ENCODE results near the gene ZNF749. TPM values are rescaled to one million over a fixed set of nuclear protein-coding genes. Genes with fewer than 3 reads are reported as not detected.

Gene ZNF749
- 1 to 10 TPM; 9.2 to 9.3 TPM for total RNA-seq

DNA sequence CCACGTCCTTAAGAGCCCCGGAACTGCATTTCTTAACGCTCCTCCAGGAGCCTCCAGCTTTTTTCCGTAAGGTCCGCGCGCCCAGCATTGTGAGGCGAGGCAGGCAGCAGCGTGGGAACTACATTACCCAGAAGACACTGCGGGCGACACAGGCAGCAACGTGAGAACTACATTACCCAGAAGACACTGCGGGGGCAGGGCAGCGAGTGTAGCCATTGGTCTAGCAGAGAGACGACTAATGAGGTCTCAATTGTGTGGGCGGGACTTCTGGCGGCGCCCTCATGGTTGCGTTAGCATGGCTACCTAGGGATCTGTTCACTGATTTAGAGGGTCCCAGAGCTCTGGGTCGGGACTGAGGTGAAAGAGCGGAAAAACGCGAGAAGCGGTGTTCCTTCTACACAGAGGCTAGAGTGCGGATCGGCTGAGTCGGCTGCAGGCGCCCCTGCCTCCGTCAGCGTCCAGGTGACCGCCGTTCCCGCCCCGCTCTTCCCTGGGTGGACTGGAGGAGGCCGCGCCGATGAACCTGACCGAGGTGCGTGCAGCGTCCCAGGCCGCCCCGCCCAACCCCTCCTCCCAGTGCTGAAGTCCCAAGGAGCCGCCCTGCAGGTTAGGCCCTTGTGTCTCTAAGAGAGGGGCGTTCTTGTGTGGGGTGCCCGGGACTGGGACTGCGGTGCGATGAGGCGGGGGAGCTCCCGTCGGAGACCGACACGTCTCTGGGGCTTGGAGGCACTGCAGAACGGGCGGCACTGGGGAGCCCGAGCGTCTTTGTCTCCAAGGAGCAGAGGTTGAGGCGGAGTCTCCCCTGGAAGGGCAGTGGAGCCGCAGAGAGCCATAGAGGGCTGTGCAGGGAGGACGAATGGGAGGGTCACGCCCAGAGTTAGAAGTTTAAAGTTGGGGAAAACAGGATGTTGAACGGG, at the start of gene ZNF749:
ZNF749 (plus strand) TSS at position 264 of the 917 bp plus-strand sequence; CDS start at position 518, 254 bp downstream.
- no peaks in the 10 kb centered on the region for H3K4me1 ChIP-seq
- H3K9me3 ChIP-seq = no peaks in the 10 kb centered on the region
- intact Hi-C loops (cut with DNase I) = no loop called here
- H3K36me3 ChIP-seq = no peaks in the 10 kb centered on the region
- TF ChIP-seq, protein P1, sequence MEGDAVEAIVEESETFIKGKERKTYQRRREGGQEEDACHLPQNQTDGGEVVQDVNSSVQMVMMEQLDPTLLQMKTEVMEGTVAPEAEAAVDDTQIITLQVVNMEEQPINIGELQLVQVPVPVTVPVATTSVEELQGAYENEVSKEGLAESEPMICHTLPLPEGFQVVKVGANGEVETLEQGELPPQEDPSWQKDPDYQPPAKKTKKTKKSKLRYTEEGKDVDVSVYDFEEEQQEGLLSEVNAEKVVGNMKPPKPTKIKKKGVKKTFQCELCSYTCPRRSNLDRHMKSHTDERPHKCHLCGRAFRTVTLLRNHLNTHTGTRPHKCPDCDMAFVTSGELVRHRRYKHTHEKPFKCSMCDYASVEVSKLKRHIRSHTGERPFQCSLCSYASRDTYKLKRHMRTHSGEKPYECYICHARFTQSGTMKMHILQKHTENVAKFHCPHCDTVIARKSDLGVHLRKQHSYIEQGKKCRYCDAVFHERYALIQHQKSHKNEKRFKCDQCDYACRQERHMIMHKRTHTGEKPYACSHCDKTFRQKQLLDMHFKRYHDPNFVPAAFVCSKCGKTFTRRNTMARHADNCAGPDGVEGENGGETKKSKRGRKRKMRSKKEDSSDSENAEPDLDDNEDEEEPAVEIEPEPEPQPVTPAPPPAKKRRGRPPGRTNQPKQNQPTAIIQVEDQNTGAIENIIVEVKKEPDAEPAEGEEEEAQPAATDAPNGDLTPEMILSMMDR (IDR thresholded peaks at IDR 0.05) = no peak
- H3K27me3 ChIP-seq = no peaks in the 10 kb centered on the region
- peak within 1 kb of the TSS; percentile 73 to 82 for H3K9ac ChIP-seq (ENCODE audit: low read depth in 2 of 2, low read length in 2 of 2)
- DNase-seq = peak; percentile 99
- peak within 1 kb of the TSS; percentile 60 for H3K27ac ChIP-seq
- peak within 1 kb of the TSS; percentile 85 for H3K4me3 ChIP-seq

DNA sequence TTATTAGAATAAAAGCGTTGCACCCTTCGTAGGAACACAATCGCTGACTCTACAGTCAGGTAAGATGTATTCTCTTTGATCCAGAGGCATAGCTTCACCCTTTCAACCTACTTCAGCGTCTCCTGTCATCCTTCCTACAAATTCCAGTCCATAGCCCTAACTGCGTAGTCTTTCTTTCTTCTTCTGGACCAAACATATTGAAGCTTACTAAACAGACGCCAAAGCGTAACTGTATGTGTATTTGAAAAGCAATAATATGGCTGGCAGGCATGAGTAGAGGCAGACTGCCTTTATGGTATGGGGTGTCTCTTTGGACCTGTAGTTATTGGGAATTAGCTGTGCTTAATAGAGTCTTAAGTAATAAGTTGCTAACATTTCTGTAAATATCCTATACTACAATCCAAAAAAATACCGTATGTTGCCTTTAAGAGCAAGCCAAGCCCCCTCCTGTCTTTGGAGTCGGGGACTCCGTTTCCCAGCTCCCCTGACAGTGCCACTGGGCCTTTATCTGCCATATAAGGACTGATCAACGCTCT, 45.9 kb upstream of the ZNF749 start:
- H3K27ac ChIP-seq = peak overlapping the region; percentile 65
- peak overlapping the region in 1 of 2 donors; percentile 82 for H3K9ac ChIP-seq (ENCODE audit: low read depth in 2 of 2, low read length in 2 of 2)
- no peaks in the 10 kb centered on the region for H3K4me1 ChIP-seq
- TF ChIP-seq, protein P1 (IDR thresholded peaks at IDR 0.05) = no peak
- DNase-seq = no peak
- intact Hi-C loops (cut with DNase I) = no loop called here
- H3K36me3 ChIP-seq = no peaks in the 10 kb centered on the region
- no peaks in the 10 kb centered on the region for H3K9me3 ChIP-seq
- H3K27me3 ChIP-seq = no peaks in the 10 kb centered on the region
- peak overlapping the region; percentile 53 for H3K4me3 ChIP-seq

DNA sequence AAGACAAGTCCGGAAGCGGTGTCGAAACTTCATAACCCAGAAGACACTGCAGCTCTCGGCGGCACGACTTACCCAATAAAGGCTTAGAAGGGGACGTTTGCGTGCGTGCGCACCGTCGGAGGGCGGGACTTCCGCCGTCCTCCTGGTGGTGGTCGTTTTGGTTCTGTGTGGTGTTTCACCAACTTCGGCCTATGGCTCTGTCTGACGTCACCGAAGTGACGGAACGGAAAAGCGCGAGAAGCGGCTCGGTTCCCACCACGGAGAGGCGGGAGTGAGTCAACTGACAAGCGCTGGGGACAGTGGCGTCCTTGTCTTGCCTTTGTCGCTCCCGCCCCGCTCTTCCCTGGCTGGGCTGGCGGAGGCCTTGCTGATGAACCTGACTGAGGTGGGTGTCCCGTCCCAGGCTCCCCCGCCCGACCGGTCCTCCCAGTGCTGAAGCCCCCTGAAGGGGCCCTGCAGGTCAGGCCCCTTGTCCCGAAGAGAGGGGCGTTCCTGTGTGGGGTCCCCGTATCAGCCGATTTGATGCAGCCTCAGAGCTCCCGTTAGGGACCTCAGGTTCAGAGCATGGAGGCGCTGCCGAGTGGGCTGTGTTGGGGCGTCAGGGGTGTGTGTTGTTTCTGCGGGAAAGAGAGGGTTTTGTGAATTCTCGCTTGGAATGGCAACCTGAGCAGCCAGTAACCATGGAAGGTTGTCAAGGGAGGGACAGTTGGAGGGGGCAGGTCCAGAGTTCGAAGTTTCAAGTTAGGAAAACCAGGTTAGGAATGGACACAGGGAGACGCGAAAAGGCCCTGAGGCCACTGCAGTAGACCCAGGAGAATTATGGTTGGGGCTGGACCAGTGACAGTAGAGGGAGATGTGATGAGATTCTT, 45.2 kb upstream of the ZNF749 start, which contains the start of gene ZNF548:
ZNF548 (plus strand) TSS at position 125 of the 869 bp plus-strand sequence; CDS start at position 371, 246 bp downstream.
- Histone ChIP-seq H3K27ac (peak within 1 kb of the TSS; percentile 65), H3K36me3 (no peaks in the 10 kb centered on the region), H3K9me3 (no peaks in the 10 kb centered on the region), H3K9ac (ENCODE audit: low read depth in 2 of 2, low read length in 2 of 2) (peak within 1 kb of the TSS; percentile 82 to 88), H3K4me3 (peak within 1 kb of the TSS; percentile 53), H3K4me1 (no peaks in the 10 kb centered on the region), H3K27me3 (no peaks in the 10 kb centered on the region)
- peak; percentile 93 for DNase-seq
- TF ChIP-seq, protein P1 (IDR thresholded peaks at IDR 0.05) = no peak
- intact Hi-C loops (cut with DNase I) = no loop called here

DNA sequence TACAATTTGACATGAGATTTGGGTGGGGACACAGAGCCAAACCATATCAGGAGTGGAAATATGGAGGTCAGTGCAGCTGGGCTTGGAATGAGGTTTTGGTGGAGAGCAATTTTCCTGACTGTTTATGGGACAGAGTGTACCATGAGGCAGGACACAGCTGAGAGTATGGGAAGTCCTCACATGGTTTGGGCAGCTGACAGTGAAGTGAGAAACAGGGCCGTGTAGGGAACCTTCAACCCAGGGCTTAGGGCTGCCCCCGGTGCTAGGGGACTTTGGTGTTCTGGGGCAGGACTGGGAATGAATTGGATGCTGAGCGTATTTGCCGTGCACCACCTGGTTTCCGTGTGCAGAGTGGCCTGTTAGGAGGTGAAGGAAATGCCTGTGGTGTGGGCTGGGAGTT, 39.4 kb upstream of the ZNF749 start:
- H3K4me3 ChIP-seq = no peak overlapping the region
- DNase-seq = no peak
- TF ChIP-seq, protein P1 (IDR thresholded peaks at IDR 0.05) = no peak
- no peak overlapping the region for H3K27ac ChIP-seq
- H3K36me3 ChIP-seq = peaks cover 12% of the 10 kb centered on the region
- no peaks in the 10 kb centered on the region for H3K9me3 ChIP-seq
- no peak overlapping the region for H3K9ac ChIP-seq (ENCODE audit: low read depth in 2 of 2, low read length in 2 of 2)
- H3K4me1 ChIP-seq = no peaks in the 10 kb centered on the region
- H3K27me3 ChIP-seq = no peaks in the 10 kb centered on the region
- intact Hi-C loops (cut with DNase I) = no loop called here

DNA sequence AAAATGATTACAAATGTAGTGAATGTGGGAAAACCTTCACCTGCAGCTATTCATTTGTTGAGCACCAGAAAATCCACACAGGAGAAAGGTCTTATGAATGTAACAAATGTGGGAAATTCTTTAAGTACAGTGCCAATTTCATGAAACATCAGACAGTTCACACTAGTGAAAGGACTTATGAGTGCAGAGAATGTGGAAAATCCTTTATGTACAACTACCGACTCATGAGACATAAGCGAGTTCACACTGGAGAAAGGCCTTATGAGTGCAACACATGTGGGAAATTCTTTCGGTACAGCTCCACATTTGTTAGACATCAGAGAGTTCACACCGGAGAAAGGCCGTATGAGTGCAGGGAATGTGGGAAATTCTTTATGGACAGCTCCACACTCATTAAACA, 36.3 kb upstream of the ZNF749 start:
- no peak for DNase-seq
- H3K4me3 ChIP-seq = no peak overlapping the region
- H3K27me3 ChIP-seq = no peaks in the 10 kb centered on the region
- H3K9ac ChIP-seq (ENCODE audit: low read depth in 2 of 2, low read length in 2 of 2) = no peak overlapping the region
- H3K36me3 ChIP-seq = peaks cover 12% of the 10 kb centered on the region
- intact Hi-C loops (cut with DNase I) = no loop called here
- TF ChIP-seq, protein P1 (IDR thresholded peaks at IDR 0.05) = no peak
- no peaks in the 10 kb centered on the region for H3K9me3 ChIP-seq
- no peak overlapping the region for H3K27ac ChIP-seq
- H3K4me1 ChIP-seq = no peaks in the 10 kb centered on the region

Measured in colonic mucosa (tissue), 4 donors.